Esophagus (tissue), 2 donors: ENCODE data around the gene PDPK1. TPM values are rescaled to one million over a fixed set of nuclear protein-coding genes. Genes with fewer than 3 reads are reported as not detected.

ENCODE experiments used
- H3K27ac ChIP-seq, 2 donors: one replicate each; pipeline ENCODE4 v1.5.1; 2013; ENCODE audit warnings: low read depth in 2 of 2, mild to moderate bottlenecking in 2 of 2, inconsistent platforms in 1 of 2, low read length in 1 of 2, moderate library complexity in 1 of 2
- H3K27me3 ChIP-seq, 2 donors: one replicate each; pipeline ENCODE4 v1.6.1; 2013; ENCODE audit warnings: low read length in 2 of 2, control low read depth in 1 of 2, mild to moderate bottlenecking in 1 of 2; ENCODE audit not compliant: insufficient read depth in 2 of 2, control insufficient read depth in 1 of 2
- H3K36me3 ChIP-seq, 2 donors: one replicate each; pipeline ENCODE4 v1.6.1; 2013; ENCODE audit warnings: low read length in 1 of 2; ENCODE audit not compliant: control insufficient read depth in 2 of 2, insufficient read depth in 2 of 2
- H3K4me1 ChIP-seq, 2 donors: one replicate each; pipeline ENCODE4 v1.6.1; 2013; ENCODE audit warnings: low read length in 1 of 2; ENCODE audit not compliant: control insufficient read depth in 2 of 2, insufficient read depth in 2 of 2
- H3K4me3 ChIP-seq, 2 donors: one replicate each; pipeline ENCODE4 v1.5.1; 2013; ENCODE audit warnings: low read length in 2 of 2, mild to moderate bottlenecking in 2 of 2, low read depth in 1 of 2, moderate library complexity in 1 of 2
- H3K9me3 ChIP-seq, 2 donors: one replicate each; pipeline ENCODE4 v1.6.1; 2013; ENCODE audit warnings: mild to moderate bottlenecking in 2 of 2, low read depth in 1 of 2, low read length in 1 of 2, moderate library complexity in 1 of 2; ENCODE audit not compliant: control insufficient read depth in 2 of 2, insufficient read depth in 1 of 2
- WGBS, 2 donors: extraction: QIAGEN DNeasy Blood & Tissue Kit; methylation state at CpG; one replicate each; pipeline ENCODE4 v1.1.7; 2013; 5-methylcytosine and 5-hydroxymethylcytosine counted together
- polyA plus RNA-seq, 2 donors: library from polyadenylated mRNA; stranded (reverse); fragments of 200-250 nt; gene quantifications; one replicate each; pipeline ENCODE4 v1.2.3, GENCODE V29; 2013
- donor health status: healthy with polysubstance abuse.
- donor health status: Bipolar disorder and iron deficiency.

The PDPK1 gene
- polyA plus RNA-seq, 2 donors = 11.8 to 12.8 TPM

GRCh38 chr16:2497116-2497630, 40.6 kb upstream of the PDPK1 start:
- H3K4me3 ChIP-seq = no peak overlapping the region
- no peak overlapping the region for H3K27ac ChIP-seq
- H3K4me1 ChIP-seq = peaks cover 0 to 44% of the 10 kb centered on the region in 2 donors
- peaks cover 0 to 10% of the 10 kb centered on the region in 2 donors for H3K36me3 ChIP-seq
- H3K9me3 ChIP-seq = no peaks in the 10 kb centered on the region
- H3K27me3 ChIP-seq = no peaks in the 10 kb centered on the region
- 52 to 64% methylated on average over 21 of the region's 21 CpGs for WGBS, 2 donors

DNA sequence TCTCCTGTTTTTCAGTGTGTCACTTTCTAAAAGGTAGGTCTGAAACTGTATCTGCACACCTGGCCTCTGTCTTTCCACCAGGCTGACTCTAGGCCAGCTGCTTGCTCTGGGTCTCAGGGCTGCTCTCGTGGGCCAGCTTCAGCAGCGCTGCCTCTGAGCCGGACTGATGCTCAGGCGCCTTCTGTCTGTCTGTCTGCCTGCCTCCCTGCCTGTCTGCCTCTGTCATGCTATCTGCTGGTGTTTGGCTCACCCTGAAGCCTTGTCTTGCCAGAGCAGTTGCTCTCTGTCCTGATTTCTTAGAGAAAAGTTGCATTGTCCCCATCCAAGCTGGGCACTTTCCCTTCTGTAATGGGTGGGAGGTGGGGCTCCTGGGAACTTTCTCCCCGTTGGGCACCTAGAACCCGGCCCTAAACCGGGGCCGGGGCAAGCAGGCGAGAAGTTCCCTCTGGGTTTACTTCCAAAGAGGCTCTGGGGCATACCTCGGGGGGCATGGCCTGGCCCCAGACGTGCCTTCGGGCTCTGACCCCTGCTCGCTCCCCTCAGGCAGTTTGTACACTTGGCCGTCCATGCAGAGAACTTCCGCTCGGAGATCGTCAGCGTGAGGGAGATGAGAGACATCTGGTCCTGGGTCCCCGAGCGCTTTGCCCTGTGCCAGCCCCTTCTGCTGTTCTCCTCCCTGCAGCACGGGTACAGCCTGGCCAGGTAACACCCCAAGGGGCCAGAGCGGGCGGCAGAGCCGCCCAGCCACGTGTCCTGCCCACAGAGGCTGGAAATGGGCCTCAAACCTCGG, 39.9 kb upstream of the PDPK1 start:
- peaks cover 0 to 44% of the 10 kb centered on the region in 2 donors for H3K4me1 ChIP-seq
- no peak overlapping the region for H3K27ac ChIP-seq
- WGBS, 2 donors = 70 to 77% methylated on average over 26 of the region's 26 CpGs
- no peak overlapping the region for H3K4me3 ChIP-seq
- no peaks in the 10 kb centered on the region for H3K27me3 ChIP-seq
- no peaks in the 10 kb centered on the region for H3K9me3 ChIP-seq
- H3K36me3 ChIP-seq = peaks cover 0 to 10% of the 10 kb centered on the region in 2 donors

- 54 to 68% methylated on average over 15 of the region's 15 CpGs for WGBS, 2 donors
- Histone ChIP-seq H3K36me3 (peaks cover 0 to 10% of the 10 kb centered on the region in 2 donors), H3K9me3 (no peaks in the 10 kb centered on the region), H3K27me3 (no peaks in the 10 kb centered on the region), H3K27ac (peak overlapping the region; percentile 66 to 85), H3K4me3 (no peak overlapping the region), H3K4me1 (peaks cover 0 to 44% of the 10 kb centered on the region in 2 donors)
These were observed 39.1 kb upstream of the PDPK1 start for GRCh38 chr16:2498531-2499253.

- peak overlapping the region; percentile 66 to 85 for H3K27ac ChIP-seq
- H3K36me3 ChIP-seq = peaks cover 0 to 10% of the 10 kb centered on the region in 2 donors
These were observed 38.4 kb upstream of the PDPK1 start for GRCh38 chr16:2499454-2499853.

GRCh38 chr16:2499890-2500429, 37.9 kb upstream of the PDPK1 start:
- H3K27ac ChIP-seq = no peak overlapping the region
- WGBS, 2 donors = 74 to 83% methylated on average over 29 of the region's 29 CpGs
- H3K4me3 ChIP-seq = no peak overlapping the region
- no peaks in the 10 kb centered on the region for H3K27me3 ChIP-seq
- no peaks in the 10 kb centered on the region for H3K9me3 ChIP-seq
- H3K36me3 ChIP-seq = peaks cover 0 to 10% of the 10 kb centered on the region in 2 donors
- H3K4me1 ChIP-seq = peaks cover 0 to 44% of the 10 kb centered on the region in 2 donors

More at GRCh38 chr16:2499454-2499853, 38.4 kb upstream of the PDPK1 start:
- Histone ChIP-seq H3K4me1 (peaks cover 0 to 44% of the 10 kb centered on the region in 2 donors), H3K27me3 (no peaks in the 10 kb centered on the region), H3K9me3 (no peaks in the 10 kb centered on the region), H3K4me3 (no peak overlapping the region)
- 74 to 75% methylated on average over 6 of the region's 6 CpGs for WGBS, 2 donors

- Histone ChIP-seq H3K36me3 (peaks cover 0 to 10% of the 10 kb centered on the region in 2 donors), H3K9me3 (no peaks in the 10 kb centered on the region), H3K4me3 (no peak overlapping the region), H3K4me1 (peaks cover 0 to 44% of the 10 kb centered on the region in 2 donors), H3K27ac (no peak overlapping the region), H3K27me3 (no peaks in the 10 kb centered on the region)
- 83 to 87% methylated on average over 20 of the region's 20 CpGs for WGBS, 2 donors
These were observed 37.3 kb upstream of the PDPK1 start for GRCh38 chr16:2500430-2500917.

DNA sequence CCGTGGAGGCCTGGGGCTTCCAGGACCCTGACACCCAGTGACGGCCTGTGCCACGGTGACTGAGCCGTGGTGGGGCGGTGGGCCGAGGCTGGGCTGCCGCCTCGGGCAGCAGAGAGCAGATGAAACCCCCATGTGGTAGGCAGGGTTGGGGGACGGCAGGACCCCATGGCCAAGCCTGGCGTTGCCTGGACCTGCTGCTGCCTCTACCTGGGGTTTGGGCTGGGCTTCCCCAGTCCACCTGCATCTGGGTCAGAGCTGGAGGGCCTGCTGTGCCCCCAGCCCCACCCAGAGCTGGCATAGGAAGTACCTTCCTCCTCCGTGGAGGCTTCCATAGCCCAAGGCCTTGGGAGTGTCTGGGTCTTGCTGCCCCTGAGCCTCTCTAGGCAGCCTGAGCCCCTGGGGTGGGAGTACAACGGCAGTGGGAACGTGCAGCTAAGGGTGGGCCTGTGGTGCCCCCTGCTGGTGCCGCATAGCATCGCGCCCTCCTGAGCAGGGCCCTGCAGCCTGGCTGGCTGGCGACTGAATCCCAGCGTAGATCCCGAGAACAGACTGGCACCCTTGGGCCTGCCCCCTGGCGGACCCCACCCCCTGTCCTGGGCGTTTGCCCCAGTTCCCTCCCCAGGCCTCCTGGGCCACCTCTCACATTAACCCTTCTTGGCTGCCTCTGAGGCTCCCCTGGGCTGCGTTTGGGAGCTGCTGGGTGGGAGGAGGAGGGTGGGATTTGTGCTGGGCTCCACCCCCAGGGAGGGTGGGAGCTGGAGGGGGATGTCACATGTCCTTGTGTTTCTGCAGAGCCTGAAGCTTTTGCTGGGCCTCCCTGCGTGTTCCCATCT, 36.7 kb upstream of the PDPK1 start:
- Histone ChIP-seq H3K4me3 (no peak overlapping the region), H3K36me3 (peaks cover 0 to 10% of the 10 kb centered on the region in 2 donors), H3K27ac (no peak overlapping the region), H3K9me3 (no peaks in the 10 kb centered on the region), H3K4me1 (peaks cover 0 to 41% of the 10 kb centered on the region in 2 donors), H3K27me3 (no peaks in the 10 kb centered on the region)
- WGBS, 2 donors = 31 to 37% methylated on average over 22 to 23 of the region's 23 CpGs

DNA sequence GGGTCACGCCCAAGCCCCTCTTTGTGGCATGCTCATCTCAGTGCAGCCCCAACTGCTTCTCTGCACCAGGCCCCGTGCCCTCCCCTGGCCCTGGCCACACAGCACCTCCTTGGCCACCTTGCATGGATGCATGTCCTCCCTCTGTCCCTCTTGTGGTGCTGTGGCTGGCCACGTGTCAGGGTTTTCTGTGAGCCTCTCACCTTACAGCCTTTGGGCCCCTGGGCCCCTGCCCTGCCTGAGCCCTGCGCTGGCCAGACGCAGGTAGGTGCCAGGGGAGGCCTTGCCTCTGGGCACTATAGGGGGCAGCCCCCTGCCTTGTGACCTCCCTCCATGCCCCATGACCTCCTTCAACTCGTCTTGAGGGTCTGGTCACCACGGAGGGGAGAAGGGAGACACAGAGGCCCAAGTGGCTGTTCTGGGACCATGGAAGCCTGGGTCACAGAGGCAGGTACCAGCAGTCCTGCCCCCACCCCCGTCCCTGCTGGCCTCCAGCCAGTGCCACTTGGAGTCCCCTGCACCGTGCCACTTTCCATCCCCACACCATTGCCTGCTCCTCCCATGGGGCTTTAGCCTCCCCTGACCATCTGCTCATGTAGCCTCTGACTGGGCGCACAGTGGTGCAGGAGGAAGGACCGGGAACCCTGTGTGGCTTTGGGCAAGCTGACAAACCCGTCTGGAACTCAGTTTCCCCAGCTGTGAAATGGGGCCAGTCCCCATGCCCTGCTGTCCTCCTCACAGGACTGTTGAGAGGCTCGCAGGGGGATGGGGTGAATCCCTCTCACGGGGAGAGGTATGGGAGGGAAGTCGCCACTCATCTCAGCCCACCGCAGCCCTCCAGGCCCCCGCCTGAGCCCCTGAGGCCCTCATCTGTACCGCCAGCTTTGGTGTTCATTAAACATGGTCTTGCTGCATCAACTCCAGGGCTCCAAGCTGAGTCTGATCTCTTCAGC, 35.6 kb upstream of the PDPK1 start:
- H3K9me3 ChIP-seq = no peaks in the 10 kb centered on the region
- H3K27me3 ChIP-seq = no peaks in the 10 kb centered on the region
- no peak overlapping the region for H3K4me3 ChIP-seq
- WGBS, 2 donors = 78 to 81% methylated on average over 16 to 18 of the region's 18 CpGs
- H3K4me1 ChIP-seq = peaks cover 0 to 30% of the 10 kb centered on the region in 2 donors
- peaks cover 0 to 4% of the 10 kb centered on the region in 2 donors for H3K36me3 ChIP-seq
- H3K27ac ChIP-seq = peak overlapping the region in 1 of 2 donors; percentile 72
